ENCODE results near the gene ACAP2. TPM values are rescaled to one million over a fixed set of nuclear protein-coding genes. Genes with fewer than 3 reads are reported as not detected.
A peak's percentile ranks its signal among the peaks of the same experiment; 100 is the strongest.
"Not testable (repeated sequence)": the region's sequence is repeated elsewhere in the genome, so short reads cannot be mapped to it uniquely, and the experiment has no call there.

The ACAP2 gene
- total RNA-seq, 1 experiment from 2014 or later = 50.9 TPM

DNA sequence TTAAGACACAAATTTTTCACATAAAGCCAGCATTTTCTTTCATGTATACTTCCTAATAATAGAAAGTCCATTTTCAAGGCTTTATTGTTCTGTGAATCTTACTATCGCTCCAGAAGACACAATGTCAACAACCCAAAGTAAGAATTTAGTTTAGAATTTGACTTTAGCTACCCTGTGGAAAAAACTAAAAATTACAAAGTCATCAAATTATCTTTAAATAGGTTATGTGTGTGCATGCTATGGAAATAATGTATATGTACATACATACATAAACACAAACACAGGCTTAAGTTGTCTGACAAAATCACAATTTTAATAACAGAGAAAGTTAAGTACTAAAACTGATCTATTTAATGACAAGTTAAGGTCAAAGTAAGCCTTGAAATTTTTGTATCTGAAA is 151.7 kb downstream of the ACAP2 start:
- no peak for DNase-seq (ENCODE audit: low read depth)

- DNase-seq (ENCODE audit: low read depth) = not testable (repeated sequence)
Observed at GRCh38 chr3:195290643-195291042, 152.2 kb downstream of the ACAP2 start.

GRCh38 chr3:195286115-195286872 is 156.5 kb downstream of the ACAP2 start:
- no peak for DNase-seq (ENCODE audit: low read depth)

DNA sequence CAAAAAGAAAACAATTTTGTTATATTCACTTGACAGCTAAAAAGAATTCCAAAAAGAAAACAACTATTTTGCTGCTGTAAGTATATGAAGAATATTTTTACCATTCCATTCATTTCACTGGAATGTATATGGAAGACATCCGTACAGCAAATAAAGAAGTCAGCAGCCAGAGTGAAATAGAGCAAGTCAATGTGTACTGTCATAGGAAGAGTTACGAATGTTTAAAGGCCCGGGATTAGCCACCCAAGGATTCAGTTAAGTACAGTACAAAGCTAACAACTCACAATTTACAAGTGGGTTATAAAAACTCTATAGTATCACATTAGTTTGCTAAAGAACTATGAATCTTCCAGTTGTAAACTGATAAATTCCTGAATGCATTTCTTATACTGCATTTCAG is 157.4 kb downstream of the ACAP2 start:
- no peak for DNase-seq (ENCODE audit: low read depth)

- no peak for DNase-seq (ENCODE audit: low read depth)
Observed at GRCh38 chr3:195284842-195285241, 158.0 kb downstream of the ACAP2 start.

- no peak for DNase-seq (ENCODE audit: low read depth)
Observed at GRCh38 chr3:195282961-195283360, 159.9 kb downstream of the ACAP2 start.

- DNase-seq (ENCODE audit: low read depth) = no peak
Observed at GRCh38 chr3:195274259-195274966, 168.4 kb downstream of the ACAP2 start.

DNA sequence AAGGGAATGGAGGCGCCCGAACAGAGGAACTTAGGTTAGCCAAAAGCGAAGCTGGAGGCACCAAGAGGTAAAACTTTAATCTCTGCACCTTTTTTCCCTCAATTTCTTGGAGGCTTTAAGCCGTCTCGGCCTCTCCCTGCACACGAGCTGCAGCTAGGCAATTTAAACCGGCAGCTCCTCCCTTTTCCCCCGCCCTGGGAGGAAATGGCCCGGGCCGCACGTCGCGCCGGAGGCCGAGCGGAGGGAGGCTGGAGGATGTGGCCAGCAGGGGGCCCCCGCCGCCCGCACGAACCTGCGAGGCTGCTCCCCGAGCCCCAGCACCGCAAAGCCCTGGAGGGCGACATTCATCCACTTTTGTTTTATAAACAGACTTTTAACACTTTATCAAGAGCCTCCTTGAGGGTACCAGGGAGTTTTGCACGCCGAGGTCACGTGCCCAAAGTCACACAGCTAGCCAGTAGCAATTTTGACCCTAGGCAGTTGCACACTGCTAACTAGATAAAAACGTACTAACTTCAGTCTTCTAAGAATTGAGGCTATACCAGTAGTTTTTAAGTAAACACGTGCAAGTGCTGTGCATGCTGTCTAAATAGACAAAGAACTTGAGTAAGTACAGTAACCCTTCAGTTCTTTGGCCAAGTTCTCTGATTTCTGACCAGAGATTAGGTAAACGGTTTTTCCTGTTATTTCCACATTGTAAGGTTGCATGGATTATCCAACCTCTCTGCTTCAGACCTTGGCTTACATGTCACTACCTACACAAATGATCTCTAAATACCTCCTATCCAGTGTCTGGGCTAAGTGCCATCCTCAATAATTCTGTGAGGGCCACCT is 171.2 kb downstream of the ACAP2 start:
- DNase-seq (ENCODE audit: low read depth) = peak; percentile 86

- DNase-seq (ENCODE audit: low read depth) = peak; percentile 88
Observed at GRCh38 chr3:195270817-195271409, 171.9 kb downstream of the ACAP2 start, which contains the start of gene XXYLT1. XXYLT1 (minus strand) TSS chr3:195271159; CDS start chr3:195271058, 101 bp downstream.

- peak; percentile 47 for DNase-seq (ENCODE audit: low read depth)
Observed at GRCh38 chr3:195270079-195270816, 172.6 kb downstream of the ACAP2 start.

DNA sequence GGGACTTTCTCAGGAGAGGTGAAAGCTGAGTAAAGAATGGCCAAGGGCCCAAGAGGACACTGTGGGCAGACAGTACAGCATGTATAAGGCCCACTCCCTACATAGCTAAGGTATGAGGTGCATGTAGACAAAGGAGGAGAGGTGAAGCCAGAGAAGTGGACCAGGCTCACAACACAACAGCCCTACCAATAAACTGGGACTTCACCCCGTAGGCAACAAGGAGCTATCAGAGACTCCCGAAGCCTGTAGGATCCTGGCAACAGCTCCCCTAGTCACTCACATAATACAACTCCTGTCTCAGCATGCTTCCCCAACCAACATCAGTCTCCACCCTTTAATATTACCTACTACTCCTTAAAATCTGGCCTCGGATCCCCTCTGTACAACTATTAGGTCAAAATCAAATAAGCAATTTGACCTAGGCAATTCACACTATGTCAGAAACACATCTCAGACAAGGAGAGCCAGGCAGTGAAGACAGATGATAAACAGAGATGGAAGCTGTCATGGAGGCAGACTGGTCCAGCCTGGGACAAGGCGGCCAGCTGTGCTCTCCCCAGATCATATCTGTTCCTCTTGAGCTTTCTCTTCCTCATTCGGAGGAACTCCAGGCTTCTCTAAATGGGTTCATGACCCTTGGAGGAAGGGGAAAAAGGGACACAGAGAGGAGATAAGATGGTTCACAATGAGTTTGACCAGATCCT is 173.3 kb downstream of the ACAP2 start:
- DNase-seq (ENCODE audit: low read depth) = no peak

GRCh38 chr3:195268576-195269309 is 174.1 kb downstream of the ACAP2 start:
- no peak for DNase-seq (ENCODE audit: low read depth)

DNA sequence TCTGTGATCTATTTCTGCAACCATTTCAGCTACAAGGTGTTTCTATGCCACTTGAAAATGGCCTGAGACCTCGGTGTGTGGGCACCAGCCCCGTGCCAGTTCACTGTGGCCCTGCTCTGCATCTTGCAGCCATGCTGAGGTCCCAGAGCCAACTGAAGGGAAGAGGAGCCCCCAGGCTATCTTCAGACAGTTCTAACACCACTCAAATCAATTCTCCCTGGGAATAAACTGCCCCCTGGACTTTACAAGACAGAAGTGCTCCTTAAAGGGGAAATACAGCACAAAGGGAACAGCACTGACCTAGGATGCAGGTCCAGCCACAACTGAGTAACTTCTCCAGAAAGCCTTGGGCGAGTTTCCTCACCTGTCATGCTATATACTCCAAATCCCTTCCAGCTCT is 175.7 kb downstream of the ACAP2 start:
- DNase-seq (ENCODE audit: low read depth) = no peak

DNA sequence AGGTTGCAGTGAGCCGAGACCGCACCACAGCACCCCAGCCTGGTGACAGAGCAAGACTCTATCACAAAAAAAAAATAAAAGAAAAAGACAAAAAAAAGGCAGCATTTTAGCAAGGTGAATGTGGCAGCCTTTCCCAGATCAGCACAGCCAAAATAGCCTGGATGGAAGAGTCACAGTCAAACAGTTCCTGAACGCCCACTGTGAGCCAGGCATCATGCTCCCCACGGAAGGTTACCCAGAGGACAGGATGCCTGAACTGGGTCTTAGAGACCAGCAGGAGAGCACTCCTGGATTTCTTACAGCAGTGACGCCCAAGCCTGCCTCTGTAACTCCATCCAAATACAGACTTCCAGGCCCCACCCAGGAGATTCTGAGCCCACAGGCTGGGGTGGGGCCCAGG is 176.4 kb downstream of the ACAP2 start:
- DNase-seq (ENCODE audit: low read depth) = no peak

- DNase-seq (ENCODE audit: low read depth) = no peak
Observed at GRCh38 chr3:195265363-195265976, 177.3 kb downstream of the ACAP2 start.

GRCh38 chr3:195263925-195264600 is 178.8 kb downstream of the ACAP2 start:
- no peak for DNase-seq (ENCODE audit: low read depth)

DNA sequence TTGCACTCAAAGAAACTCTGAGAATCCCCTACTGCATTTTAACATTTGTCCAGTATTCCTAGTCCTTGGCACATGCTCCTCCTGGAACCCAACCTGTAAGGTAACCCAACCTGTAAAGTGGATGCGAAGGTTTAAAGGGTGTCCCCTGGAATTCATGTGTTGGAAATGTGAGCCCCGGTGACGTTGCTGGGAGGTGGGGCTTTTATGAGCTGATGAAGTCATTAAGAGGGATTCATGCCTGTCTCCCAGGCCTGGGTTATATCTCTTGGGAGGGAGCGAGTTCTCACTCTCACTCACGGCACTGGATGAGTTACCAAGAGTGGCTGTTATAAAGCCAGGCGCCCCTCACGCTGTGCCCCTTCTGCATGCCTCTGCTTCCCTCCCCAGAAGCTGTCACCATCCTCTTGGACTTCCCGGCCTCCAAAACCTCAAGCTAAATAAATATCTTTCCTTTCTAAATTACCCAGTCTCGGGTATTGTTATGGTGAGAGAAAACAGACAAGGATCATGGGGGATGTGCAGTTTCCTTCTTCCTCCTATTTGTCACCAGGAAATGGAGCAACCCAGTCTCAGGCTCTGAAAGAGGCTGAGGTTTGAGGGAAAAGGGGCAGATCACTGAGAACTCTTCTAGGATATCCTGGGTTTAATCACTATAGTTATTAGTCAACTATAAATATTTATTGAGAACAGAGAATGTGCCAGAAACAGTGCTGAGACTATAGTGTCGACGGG is 179.5 kb downstream of the ACAP2 start:
- DNase-seq (ENCODE audit: low read depth) = no peak

GRCh38 chr3:195261925-195262324 is 180.9 kb downstream of the ACAP2 start:
- DNase-seq (ENCODE audit: low read depth) = no peak

All from RPMI7951 (cell line).